Urinary bladder (tissue), 4 donors: ENCODE measurements around the gene OR4L1. TPM values are rescaled to one million over a fixed set of nuclear protein-coding genes. Genes with fewer than 3 reads are reported as not detected.
"Not testable (repeated sequence)": the region's sequence is repeated elsewhere in the genome, so short reads cannot be mapped to it uniquely, and the experiment has no call there.

Experiments used
- DNase-seq: peaks from one replicate; pipeline ENCODE4 v3.0.0-alpha.2; 2015; ENCODE audit errors: extremely low spot score
- H3K27ac ChIP-seq: one replicate; pipeline ENCODE4 v1.5.1; 2013; ENCODE audit warnings: low read depth, mild to moderate bottlenecking, moderate library complexity
- H3K36me3 ChIP-seq: one replicate; pipeline ENCODE4 v1.6.1; 2013; ENCODE audit warnings: mild to moderate bottlenecking, moderate library complexity; ENCODE audit not compliant: insufficient read depth
- H3K4me1 ChIP-seq: one replicate; pipeline ENCODE4 v1.6.1; 2013; ENCODE audit warnings: mild to moderate bottlenecking, moderate library complexity; ENCODE audit not compliant: insufficient read depth
- H3K4me3 ChIP-seq: one replicate; pipeline ENCODE4 v1.5.1; 2013; ENCODE audit warnings: low read depth, low read length
- WGBS: extraction: QIAGEN DNeasy Blood & Tissue Kit; methylation state at CpG from one replicate; pipeline ENCODE4 v1.1.7; 2013; 5-methylcytosine and 5-hydroxymethylcytosine counted together
- polyA plus RNA-seq: library from polyadenylated mRNA; stranded (reverse); fragments of 200-250 nt; gene quantifications from one replicate; pipeline ENCODE4 v1.2.3, GENCODE V29; 2013
- total RNA-seq: library from RNA; depleted of rRNA; stranded (reverse); fragments of >200 nt; gene quantifications from one replicate; pipeline ENCODE4 v1.2.3, GENCODE V29; 2014
- donor health status: healthy with polysubstance abuse.
- donor health status: healthy.

Gene OR4L1
- total RNA-seq = not detected
- not detected for polyA plus RNA-seq

- Histone ChIP-seq H3K4me1 (no peaks in the 10 kb centered on the region), H3K27ac (no peak within 1 kb of the TSS), H3K4me3 (no peak within 1 kb of the TSS), H3K36me3 (no peaks in the 10 kb centered on the region)
- WGBS = 63% methylated on average over 2 of the region's 2 CpGs
- no peak for DNase-seq
Observed at GRCh38 chr14:20059745-20060144, at the start of gene OR4L1. OR4L1 (plus strand) TSS chr14:20060045; CDS start chr14:20060045, 0 bp downstream.

GRCh38 chr14:20019257-20019865 is 40.5 kb upstream of the OR4L1 start, which contains the start of gene OR4K14:
OR4K14 (minus strand) TSS chr14:20019307; CDS start chr14:20015193, 4,114 bp downstream.
- H3K4me1 ChIP-seq = no peaks in the 10 kb centered on the region
- no peaks in the 10 kb centered on the region for H3K36me3 ChIP-seq
- no peak within 1 kb of the TSS for H3K27ac ChIP-seq
- H3K4me3 ChIP-seq = no peak within 1 kb of the TSS
- DNase-seq = no peak
- WGBS = 67% methylated on average over 2 of the region's 2 CpGs

- H3K36me3 ChIP-seq = no peaks in the 10 kb centered on the region
- H3K27ac ChIP-seq = no peak overlapping the region
- WGBS = 75% methylated on average over 6 of the region's 6 CpGs
- DNase-seq = no peak
- H3K4me3 ChIP-seq = no peak overlapping the region
- H3K4me1 ChIP-seq = no peaks in the 10 kb centered on the region
Observed at GRCh38 chr14:20031058-20031457, 28.8 kb upstream of the OR4L1 start.

GRCh38 chr14:20035449-20035848 is 24.4 kb upstream of the OR4L1 start:
- WGBS = 61% methylated on average over 3 of the region's 3 CpGs
- Histone ChIP-seq H3K36me3 (no peaks in the 10 kb centered on the region), H3K4me1 (no peaks in the 10 kb centered on the region), H3K4me3 (no peak overlapping the region), H3K27ac (no peak overlapping the region)
- no peak for DNase-seq

- Histone ChIP-seq H3K4me3 (no peak within 1 kb of the TSS), H3K4me1 (no peaks in the 10 kb centered on the region), H3K27ac (no peak within 1 kb of the TSS), H3K36me3 (no peaks in the 10 kb centered on the region)
- DNase-seq = no peak
- WGBS = 92% methylated on average over 4 of the region's 4 CpGs
Observed at GRCh38 chr14:20035938-20036337, 23.9 kb upstream of the OR4L1 start, which contains the start of gene OR4K13. OR4K13 (minus strand) TSS chr14:20036038; CDS start chr14:20034758, 1,280 bp downstream.

- WGBS = 67% methylated on average over 5 of the region's 5 CpGs
- Histone ChIP-seq H3K27ac (no peak overlapping the region), H3K4me1 (no peaks in the 10 kb centered on the region), H3K36me3 (no peaks in the 10 kb centered on the region), H3K4me3 (no peak overlapping the region)
- no peak for DNase-seq
Observed at GRCh38 chr14:20044243-20044642, 15.6 kb upstream of the OR4L1 start.

GRCh38 chr14:20048202-20048601 is 11.6 kb upstream of the OR4L1 start:
- Histone ChIP-seq H3K4me3 (no peak overlapping the region), H3K4me1 (no peaks in the 10 kb centered on the region), H3K27ac (no peak overlapping the region), H3K36me3 (no peaks in the 10 kb centered on the region)
- no peak for DNase-seq
- 53% methylated on average over 1 of the region's 1 CpG for WGBS

- Histone ChIP-seq H3K4me1 (no peaks in the 10 kb centered on the region), H3K27ac (no peak overlapping the region)
- 40% methylated on average over 4 of the region's 4 CpGs for WGBS
Observed at GRCh38 chr14:20092050-20092449, 32.2 kb downstream of the OR4L1 start.

GRCh38 chr14:20093442-20093841 is 33.6 kb downstream of the OR4L1 start:
- Histone ChIP-seq H3K4me1 (no peaks in the 10 kb centered on the region), H3K36me3 (no peaks in the 10 kb centered on the region), H3K27ac (no peak overlapping the region), H3K4me3 (no peak overlapping the region)
- no peak for DNase-seq
- WGBS = 26% methylated on average over 4 of the region's 4 CpGs

More at GRCh38 chr14:20092050-20092449, 32.2 kb downstream of the OR4L1 start:
- Histone ChIP-seq H3K36me3 (no peaks in the 10 kb centered on the region), H3K4me3 (no peak overlapping the region)
- DNase-seq = no peak

GRCh38 chr14:20098926-20099770 is 39.3 kb downstream of the OR4L1 start:
- not testable (repeated sequence) for H3K4me3 ChIP-seq, H3K4me1 ChIP-seq, H3K27ac ChIP-seq, DNase-seq, H3K36me3 ChIP-seq
- 88% methylated on average over 32 of the region's 32 CpGs for WGBS

- WGBS = 54% methylated on average over 3 of the region's 3 CpGs
- H3K36me3 ChIP-seq = no peaks in the 10 kb centered on the region
- no peak within 1 kb of the TSS for H3K27ac ChIP-seq
Observed at GRCh38 chr14:20110438-20110837, 50.6 kb downstream of the OR4L1 start, which contains the start of gene OR4K17. OR4K17 (plus strand) TSS chr14:20110739; CDS start chr14:20117500, 6,761 bp downstream.

More at GRCh38 chr14:20110438-20110837, 50.6 kb downstream of the OR4L1 start, which contains the start of gene OR4K17:
- no peaks in the 10 kb centered on the region for H3K4me1 ChIP-seq
- H3K4me3 ChIP-seq = no peak within 1 kb of the TSS
- DNase-seq = no peak
